HG03457 (cell line): ENCODE results near the gene ITFG2.
"Not testable (repeated sequence)": the region's sequence is repeated elsewhere in the genome, so short reads cannot be mapped to it uniquely, and the experiment has no call there.

ENCODE experiments used
- ATAC-seq: cut with Tn5 transposase; IDR thresholded peaks from one replicate; pipeline ENCODE4 v1.9.1; 2021; ENCODE audit warnings: moderate number of reproducible peaks; ENCODE audit not compliant: unreplicated experiment

ITFG2 gene

DNA sequence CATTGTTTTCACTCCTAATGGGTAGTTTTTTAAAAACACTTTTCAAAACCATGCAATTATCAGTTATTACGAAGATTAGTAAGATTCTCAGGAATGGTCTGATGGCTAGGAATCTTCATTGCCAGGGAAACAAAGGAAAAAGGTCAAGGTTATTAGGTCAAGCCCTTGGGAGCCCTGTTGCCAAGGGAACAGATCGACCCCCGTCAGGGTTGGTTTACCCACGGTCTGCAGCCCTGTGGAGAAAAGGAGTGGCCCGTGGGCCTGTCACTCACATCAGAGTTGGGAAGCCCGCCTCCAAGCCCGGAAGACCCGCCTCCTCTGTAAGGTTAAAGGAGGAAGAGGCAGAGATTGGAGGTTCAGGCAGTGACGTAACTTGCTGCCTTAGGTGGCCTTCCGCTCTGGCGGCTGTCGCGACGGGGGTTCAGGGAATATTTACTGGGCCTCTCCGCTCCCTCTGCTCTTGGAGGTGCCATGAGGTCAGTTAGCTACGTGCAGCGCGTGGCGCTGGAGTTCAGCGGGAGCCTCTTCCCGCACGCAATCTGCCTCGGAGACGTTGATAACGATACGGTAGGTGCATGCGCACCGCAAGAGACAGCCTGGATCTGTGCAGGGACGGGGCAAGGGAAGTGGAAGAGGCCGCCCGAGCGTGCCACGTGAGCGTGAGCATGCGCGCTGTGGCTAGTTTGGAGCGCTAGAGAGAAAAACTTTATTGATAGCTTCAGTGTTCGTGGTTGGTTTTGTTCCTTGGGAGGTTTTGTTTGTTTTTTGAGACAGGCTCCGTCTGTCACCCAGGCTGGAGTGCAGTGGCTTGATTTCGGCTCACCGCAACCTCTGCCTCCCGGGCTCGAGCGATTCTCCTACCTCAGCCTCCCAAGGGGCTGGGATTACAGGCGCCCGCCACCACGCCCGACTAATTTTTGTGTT lies at the start of gene ITFG2:
Gene ITFG2, plus strand, starts transcription at position 379 of the 924 bp plus-strand sequence. Its CDS starts 93 bp downstream, at position 472.
- peak; percentile 88 for ATAC-seq

DNA sequence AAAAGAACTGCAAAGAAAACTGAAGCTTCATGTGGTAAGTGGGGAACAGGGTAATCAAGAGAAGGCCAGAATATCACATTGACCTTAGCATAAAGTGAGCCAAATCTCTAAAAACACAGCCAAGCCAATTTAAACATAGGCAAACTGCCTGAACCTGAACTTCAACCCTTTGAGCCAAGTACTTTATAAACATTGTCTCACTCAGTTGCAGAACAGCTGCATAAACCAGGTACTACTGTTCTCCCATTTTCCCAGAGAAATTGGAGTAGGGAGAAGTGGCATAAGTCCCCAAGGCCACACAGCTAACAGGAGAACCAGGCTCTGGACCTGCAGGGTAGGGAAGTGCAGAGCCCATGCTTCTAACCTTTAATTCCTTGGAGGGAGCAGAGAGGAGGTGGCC lies 48.1 kb upstream of the ITFG2 start:
- ATAC-seq, result no peak

DNA sequence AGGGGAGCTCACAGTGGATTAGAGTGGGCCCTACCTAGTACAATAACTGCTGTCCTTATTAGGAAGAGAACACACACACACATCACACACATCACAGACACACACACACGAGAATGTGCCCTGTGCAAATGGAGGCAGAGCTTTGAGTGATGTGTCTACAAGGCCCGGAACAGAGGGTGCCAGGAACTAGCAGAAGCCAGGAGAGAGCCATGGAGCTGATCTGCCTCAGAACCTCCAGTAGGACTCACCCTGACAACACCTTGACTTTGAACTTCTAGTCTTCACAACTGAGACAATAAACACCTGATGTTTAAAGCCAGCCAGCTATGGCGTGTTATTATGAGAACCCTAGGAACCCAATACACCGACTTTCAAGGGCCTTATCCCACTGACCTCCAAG lies 47.4 kb upstream of the ITFG2 start:
- no peak for ATAC-seq

DNA sequence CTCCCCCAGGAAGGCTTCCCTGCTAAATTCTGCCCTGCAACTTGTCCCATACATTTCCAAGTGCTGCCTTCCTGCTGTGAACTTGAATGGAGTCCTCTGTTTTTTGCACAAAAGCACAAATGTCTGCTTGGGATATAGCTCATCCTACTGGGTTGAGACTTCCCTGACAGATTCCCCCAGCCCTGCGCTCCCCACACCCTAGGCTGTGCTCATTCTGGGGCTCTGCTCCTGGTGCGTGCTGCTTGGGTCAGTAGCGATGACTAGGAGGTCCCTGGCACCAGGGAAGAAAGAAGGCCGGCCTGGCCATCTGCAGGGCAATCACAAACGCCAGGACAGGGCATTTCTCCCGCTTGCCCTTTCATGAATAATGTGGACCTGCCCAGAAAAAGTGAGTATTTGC lies 46.9 kb upstream of the ITFG2 start:
- no peak for ATAC-seq

DNA sequence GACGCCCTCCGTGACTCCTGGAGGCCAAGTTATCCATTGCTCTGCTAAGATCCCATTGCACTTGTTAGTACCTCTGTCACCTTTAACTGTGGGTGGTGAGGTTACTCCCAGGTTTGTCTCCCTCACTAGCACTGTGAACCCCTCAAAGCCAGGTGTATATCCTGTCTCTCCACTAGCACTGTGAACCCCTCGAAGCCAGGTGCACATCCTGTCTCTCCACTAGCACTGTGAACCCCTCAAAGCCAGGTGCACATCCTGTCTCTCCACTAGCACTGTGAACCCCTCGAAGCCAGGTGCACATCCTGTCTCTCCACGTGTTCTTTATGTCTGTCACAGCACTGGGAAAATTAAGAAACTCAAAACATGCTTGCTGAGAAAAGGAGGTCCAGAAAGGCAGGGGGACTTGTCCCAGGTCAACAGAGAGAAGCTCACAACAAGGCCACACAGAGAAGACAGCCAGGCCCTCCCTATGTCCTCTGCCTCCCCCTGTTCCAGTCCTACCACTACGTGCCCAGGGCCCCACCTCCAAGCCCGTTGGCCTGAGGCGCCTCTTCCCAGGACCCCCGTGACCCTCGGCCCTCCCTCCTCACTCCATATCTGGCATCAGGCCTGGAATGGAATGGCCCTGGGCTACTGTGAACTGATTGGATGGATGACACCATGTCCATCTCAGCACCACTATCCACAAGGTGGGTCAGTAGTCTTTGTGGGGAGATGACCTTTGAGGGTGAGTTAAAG lies 44.1 kb upstream of the ITFG2 start:
- ATAC-seq, result no peak

DNA sequence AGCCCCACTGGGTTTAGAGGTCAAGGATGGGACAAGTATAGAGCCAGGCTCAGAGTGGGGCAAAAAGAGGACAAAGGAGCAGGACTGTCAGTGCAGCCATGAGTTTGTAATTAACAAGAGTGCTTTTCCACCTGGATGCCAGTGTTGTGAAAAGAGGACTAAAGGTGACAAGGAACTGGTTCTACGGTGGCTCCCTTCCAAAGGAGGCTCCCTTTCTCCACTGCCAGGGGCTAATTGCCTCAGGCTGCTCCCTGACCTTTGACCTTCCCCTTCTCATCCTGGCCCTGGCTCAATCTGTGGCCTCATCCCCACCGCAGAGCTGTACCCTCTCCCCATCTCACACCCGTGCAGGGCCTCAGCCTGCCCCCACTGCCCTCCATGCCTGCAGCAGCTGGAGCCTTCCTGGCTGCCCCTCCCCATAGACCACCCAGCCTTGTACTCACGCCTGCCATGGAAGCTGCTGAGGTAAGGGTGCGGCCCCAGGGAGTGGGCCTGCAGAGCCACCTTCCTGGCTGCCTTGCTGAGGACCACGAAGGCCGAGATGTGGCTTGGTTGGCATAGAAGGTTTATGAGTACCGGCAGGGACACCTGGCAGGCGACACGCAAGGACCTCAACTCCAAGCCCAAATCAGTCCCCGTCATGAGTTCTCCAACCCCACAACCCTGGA lies 42.5 kb upstream of the ITFG2 start:
- ATAC-seq, result no peak

DNA sequence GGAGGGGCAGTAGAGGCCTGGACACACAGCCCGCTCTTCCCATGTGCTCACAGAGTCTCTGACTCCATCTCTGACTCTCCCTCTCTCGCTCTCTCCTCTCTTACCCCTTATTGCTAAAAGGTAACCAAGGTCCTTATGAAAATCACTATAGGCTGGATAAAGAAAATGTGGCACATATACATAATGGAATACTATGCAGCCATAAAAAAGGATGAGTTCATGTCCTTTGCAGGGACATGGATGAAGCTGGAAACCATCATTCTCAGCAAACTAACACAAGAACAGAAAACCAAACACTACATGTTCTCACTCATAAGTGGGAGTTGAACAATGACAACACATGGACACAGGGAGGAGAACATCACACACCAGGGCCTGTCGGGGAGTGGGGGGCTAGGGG lies 41.9 kb upstream of the ITFG2 start:
- not testable (repeated sequence) for ATAC-seq

DNA sequence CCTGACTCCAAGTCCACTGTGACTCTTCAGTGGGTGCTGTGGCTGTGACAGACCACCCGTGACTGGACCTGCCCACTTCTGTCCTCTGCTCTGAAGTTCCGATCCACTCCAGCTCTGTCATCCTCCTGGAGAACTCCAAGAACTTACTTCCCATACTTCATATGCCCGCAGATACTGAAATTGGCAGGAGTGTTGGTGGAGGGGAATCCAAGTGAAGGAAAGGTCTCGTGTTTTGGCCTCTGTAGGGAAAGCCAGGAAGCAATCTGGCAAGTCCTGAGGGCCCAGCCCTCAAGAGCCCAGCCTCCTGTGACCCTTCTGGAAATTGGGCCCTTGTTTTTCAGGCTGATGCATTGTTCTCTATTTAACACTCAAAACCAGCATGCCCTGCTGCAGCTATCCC lies 40.1 kb upstream of the ITFG2 start:
- no peak for ATAC-seq

DNA sequence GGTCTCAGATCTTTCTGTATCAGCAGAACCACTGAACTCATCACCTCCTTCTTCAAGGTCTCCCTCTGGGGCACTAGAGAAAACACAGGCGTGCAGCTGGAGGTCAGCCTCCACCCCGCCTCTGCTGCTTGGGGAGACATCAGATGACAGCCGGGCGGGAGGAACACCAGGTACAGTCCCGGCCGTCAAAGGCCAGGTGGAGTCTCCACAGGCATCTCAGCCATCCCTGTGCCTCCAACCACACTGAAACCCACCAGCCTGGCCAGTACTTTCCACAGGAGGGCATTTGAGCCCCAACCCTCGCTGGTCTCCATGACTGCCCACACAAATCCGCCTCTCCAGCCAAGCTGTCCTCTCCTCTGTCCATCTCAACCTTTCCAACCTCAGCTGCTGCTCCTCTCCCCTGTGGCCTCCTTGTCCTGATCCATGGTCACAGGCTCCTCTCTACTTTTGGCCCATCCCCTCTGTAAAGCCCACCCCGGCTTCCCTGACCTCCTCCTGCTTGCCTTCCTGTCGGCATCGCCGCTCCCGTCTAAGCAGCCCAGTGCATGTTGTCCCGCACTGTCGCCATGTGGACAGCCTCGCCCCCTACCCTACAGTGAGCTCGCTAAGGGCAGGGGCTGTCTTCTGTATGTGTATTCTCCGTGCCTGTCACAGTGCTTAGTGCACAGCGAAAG lies 39.1 kb upstream of the ITFG2 start:
- ATAC-seq, result no peak

DNA sequence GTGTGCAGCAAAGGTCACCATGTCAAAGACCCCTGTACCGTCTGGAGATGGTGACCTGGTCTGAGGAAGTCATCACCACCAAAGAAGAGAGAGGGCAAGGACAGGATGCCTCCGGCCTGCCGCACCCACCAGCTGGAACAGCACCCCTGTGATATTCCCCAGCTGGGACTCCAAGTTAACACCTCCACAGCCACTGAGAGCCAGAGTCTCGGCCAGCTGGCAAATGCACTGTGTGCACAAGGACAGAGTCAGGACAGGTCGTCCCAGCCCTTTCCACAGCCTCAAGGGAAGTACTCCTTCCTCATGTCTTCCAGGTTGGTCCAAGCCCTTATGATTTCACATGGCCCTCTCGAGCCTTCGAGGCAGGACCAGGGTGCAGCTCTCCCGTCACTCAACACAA lies 37.0 kb upstream of the ITFG2 start:
- ATAC-seq, result no peak

DNA sequence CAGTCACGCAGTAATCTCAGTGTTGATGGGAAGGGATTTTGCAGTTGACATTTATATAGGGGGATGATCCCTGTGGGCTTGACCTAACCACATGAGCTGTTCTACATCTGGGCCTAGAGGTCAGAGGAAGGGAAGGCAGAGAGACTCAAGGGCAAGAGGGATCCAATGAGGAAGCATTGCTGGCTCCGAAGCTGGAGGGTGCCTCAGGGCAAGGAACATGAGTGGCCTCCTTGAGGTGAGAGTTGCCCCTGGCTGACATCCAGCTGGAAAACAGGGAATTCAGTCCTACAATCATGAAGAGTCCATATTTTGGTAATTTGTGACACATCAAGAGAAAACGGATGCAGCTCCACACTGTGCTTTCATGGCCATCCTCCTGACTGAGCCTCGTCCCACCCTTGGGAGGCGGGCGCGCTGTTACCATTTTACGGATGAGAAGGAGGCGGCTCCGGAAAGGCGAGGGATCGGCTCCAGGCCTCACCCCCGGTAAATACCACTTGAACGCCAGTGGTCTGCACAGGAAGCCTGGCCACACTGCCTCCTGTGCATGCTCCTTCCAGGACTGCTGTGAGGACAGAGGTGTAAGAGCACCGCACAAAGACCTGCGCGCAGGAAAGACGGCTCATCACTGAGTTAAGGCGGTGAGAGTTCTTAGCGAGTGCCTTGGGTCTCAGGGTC lies 36.2 kb upstream of the ITFG2 start:
- no peak for ATAC-seq

DNA sequence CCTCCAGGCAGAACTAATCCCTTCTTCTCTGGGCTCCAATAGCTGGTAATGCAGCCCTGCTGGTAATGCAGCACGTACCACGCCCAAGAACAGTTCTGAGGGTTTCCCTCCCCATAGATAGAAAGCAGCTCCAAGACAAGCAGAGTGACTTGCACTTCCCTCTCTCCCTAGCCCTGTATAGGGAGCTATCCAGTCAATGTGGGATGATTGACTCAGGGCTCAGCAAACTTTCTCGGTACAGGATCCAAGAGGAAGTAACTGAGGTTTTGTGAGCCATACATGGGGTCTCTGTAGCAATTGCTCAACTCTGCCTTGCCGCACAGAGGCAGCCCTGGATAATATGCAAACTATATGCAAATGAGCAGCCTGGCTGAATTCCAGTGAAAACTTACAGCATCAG lies 33.2 kb upstream of the ITFG2 start:
- no peak for ATAC-seq

DNA sequence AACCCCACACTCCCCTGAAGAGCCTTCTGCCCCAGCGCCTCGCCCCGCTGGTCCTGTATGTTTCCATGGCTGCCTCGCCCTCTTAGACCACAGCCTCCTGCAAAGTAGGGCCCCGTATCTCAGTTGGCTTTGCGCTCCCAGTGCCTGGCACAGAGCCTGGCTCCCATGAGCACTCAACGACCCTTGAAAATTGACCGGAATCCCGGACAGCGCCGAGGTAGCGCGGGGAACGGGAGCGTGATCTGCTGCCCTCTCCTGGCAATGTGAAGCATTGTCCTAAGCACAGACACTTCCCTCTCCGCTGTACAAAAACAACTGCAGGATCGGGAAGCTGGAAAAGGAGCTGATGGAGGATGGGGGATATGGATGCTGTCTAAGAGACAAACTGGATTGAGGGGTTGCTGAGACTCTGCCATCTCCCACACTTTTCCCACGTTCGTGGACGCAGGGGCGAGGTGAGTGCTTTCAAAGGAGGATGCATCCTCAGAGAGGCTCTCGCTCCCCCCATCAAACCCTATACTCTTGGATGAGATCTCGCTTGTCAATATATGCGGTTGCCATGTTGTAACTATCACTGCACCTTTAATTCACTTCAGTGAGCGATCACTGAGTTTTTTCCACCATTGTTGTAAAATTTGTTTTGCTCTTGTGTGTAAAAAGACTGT lies 28.4 kb upstream of the ITFG2 start:
- ATAC-seq, result no peak

DNA sequence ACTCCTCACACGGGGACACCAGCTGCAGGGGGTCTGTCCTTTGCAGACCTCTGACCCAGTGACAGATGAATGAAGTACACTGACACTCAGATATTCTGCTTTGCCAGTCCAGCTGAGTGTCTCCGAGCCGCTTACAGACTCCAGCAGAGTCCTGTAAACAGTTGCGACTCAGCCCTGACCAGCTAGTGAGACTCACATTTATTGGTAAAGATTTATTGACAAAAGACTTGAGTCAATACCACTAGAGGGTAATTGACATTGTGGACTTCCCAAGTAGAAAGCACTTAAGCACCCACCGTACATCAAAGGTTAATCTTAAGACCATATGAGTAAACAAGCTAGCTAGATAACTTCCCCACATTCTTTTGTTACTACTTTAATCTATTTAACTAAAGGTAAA lies 27.5 kb upstream of the ITFG2 start:
- no peak for ATAC-seq

DNA sequence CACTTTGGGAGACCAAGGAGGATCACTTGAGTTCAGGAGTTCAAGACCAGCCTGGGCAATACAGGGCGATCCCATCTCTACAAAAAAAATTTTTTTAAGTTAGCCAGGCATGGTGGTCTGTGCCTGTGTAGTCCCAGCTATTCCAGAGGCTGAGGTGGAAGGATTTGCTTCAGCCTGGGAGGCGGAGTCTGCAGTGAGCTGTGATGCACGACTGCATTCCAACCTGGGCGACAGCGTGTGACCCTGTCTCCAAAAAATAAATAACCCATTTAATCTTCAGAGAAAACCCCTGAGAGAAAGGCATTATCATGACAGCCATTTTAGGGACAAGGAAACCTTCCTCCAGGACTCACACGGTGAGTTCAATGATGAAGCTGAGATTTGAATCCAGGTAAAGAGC lies 21.4 kb upstream of the ITFG2 start:
- no peak for ATAC-seq

DNA sequence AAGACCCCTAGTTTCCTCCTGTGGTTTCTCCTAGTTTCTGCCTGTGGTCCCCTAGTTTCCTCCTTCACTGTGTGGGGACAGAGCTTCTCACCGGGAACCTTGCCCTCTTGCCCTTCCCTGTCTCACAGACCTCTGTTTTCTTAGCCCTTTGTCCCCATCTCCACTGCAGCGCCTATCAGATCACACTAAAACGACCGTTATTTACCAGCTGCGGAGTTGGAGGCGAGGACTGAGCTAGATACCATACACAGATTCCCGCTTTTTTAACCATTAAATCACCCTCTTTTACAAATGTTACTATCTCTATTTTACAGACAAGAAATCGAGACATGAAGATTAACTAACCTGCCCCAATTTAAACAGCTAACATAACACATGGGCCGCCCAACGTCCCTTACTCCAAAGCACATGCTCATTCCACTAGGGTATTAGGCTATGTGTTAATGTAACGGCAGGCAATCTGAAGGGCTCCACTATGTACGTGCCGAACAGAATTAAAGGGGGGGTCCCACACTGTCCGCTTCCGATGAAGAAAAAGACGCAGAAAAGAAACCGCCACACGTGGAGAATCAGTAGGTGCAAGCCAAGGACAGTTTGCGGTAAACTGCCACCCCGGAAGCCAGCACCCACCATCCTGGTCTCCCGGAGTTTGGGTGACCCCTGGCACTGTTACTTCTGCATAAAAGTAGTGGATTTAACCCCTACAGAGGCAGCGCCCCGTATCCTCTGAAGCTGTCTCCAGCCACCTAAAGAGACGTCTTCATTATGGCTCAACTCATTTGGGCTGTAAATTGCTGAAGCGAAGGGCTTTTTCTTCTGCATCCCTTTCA lies 19.6 kb upstream of the ITFG2 start:
- ATAC-seq, result no peak

DNA sequence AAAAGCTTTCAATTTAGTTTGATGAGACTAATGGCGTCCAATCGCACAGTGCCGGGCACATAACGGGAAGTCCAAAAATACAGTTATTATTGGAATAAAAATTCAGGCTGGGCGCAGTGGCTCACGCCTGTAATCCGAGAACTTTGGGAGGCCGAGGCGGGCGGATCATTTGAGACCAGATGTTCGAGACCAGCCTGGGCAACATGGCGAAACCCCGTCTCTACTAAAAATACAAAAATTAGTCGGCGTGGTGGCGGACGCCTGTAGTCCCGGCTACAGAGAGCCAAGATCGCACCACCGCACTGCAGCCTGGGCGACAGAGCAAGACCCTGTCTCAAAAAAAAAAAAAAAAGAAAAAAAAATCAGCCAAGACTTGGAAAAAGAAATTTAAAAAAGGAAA lies 18.9 kb upstream of the ITFG2 start:
- no peak for ATAC-seq

DNA sequence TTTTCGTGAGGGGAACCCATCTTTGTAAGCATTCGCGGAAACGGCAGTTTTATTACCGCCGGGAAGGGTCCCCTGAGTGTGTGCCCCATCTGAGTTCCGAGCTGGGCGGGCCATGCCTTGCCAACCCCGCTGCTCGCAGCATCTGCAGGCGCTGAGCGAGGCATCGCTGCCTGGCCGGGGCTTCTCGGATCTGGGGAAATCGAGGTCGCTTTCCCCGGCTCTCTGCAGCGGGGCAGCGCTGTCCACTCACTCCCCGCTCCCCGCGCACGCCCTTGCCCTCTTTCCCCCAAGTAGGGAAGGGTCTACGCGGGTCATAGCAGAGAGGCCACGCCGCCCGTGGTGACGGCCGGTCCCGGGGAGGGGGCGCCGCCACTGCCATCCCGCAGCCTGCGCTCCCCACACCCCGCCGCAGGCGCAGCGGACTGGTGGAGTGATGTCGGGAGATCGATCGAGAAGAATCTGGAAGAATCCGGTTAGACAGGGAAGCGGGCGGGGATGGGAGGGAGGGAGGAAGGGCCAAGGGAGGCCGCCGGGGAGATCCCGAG lies 18.2 kb upstream of the ITFG2 start:
- ATAC-seq, result peak; percentile 8
